ENCODE data around the gene ZFAND2A. TPM values are rescaled to one million over a fixed set of nuclear protein-coding genes. Genes with fewer than 3 reads are reported as not detected.
"Not testable (repeated sequence)": the region's sequence is repeated elsewhere in the genome, so short reads cannot be mapped to it uniquely, and the experiment has no call there.

ZFAND2A gene
- total RNA-seq, 1 donor from 2014 or later, result 5.6 TPM

- intact Hi-C loops (cut with DNase I), result no loop called here
- H3K9me3 ChIP-seq, result no peaks in the 10 kb centered on the region
- H3K27me3 ChIP-seq, result no peaks in the 10 kb centered on the region
- H3K4me3 ChIP-seq, result no peak overlapping the region
- DNase-seq (ENCODE audit: low spot score in 2 of 2), result no peak
- no peak for TF ChIP-seq CTCF (IDR thresholded peaks at IDR 0.05)
- H3K27ac ChIP-seq, result no peak overlapping the region
- H3K36me3 ChIP-seq, result peaks cover 5 to 11% of the 10 kb centered on the region in 2 donors
- peaks cover 0 to 6% of the 10 kb centered on the region in 2 donors for H3K4me1 ChIP-seq
Measured at GRCh38 chr7:1164436-1164835, 4.4 kb upstream of the ZFAND2A start.

GRCh38 chr7:1163121-1163520 is 3.1 kb upstream of the ZFAND2A start:
- peaks cover 5 to 11% of the 10 kb centered on the region in 2 donors for H3K36me3 ChIP-seq
- H3K27ac ChIP-seq, result no peak overlapping the region
- no peak for DNase-seq (ENCODE audit: low spot score in 2 of 2)
- no peak overlapping the region for H3K4me3 ChIP-seq
- no peak for TF ChIP-seq CTCF (IDR thresholded peaks at IDR 0.05)
- intact Hi-C loops (cut with DNase I), result no loop called here
- H3K4me1 ChIP-seq, result peaks cover 0 to 15% of the 10 kb centered on the region in 2 donors
- H3K27me3 ChIP-seq, result no peaks in the 10 kb centered on the region
- no peaks in the 10 kb centered on the region for H3K9me3 ChIP-seq

GRCh38 chr7:1160670-1161021 is 650 bp upstream of the ZFAND2A start:
- no peak for DNase-seq (ENCODE audit: low spot score in 2 of 2)
- Histone ChIP-seq H3K27me3 (no peaks in the 10 kb centered on the region), H3K9me3 (no peaks in the 10 kb centered on the region), H3K27ac (peak overlapping the region; percentile 87 to 96), H3K36me3 (peaks cover 14 to 26% of the 10 kb centered on the region in 2 donors), H3K4me1 (peaks cover 0 to 15% of the 10 kb centered on the region in 2 donors), H3K4me3 (peak overlapping the region; percentile 88 to 96)
- intact Hi-C loops (cut with DNase I), result loop anchor here (1.0 to 2.0 kb wide), 3 partner anchors 22 to 284 kb away; partner anchors contain the start of genes GET4 and GPR146
- no peak for TF ChIP-seq CTCF (IDR thresholded peaks at IDR 0.05)

- intact Hi-C loops (cut with DNase I); DNase-seq (ENCODE audit: low spot score in 2 of 2); H3K9me3 ChIP-seq; H3K27ac ChIP-seq; H3K27me3 ChIP-seq: not testable (repeated sequence)
- peaks cover 28 to 37% of the 10 kb centered on the region in 2 donors for H3K36me3 ChIP-seq
- peak overlapping the region; percentile 88 to 96 for H3K4me3 ChIP-seq
- H3K4me1 ChIP-seq, result peaks cover 0 to 15% of the 10 kb centered on the region in 2 donors
Measured at GRCh38 chr7:1159231-1159630, 765 bp downstream of the ZFAND2A start.

- Histone ChIP-seq H3K4me1 (peaks cover 0 to 15% of the 10 kb centered on the region in 2 donors), H3K36me3 (peaks cover 35 to 42% of the 10 kb centered on the region in 2 donors), H3K4me3 (peak overlapping the region; percentile 88 to 96), H3K9me3 (no peaks in the 10 kb centered on the region), H3K27ac (no peak overlapping the region), H3K27me3 (no peaks in the 10 kb centered on the region)
- TF ChIP-seq CTCF (IDR thresholded peaks at IDR 0.05), result no peak
- no peak for DNase-seq (ENCODE audit: low spot score in 2 of 2)
- intact Hi-C loops (cut with DNase I), result no loop called here
Measured at GRCh38 chr7:1158203-1159126, 1.5 kb downstream of the ZFAND2A start.

- Histone ChIP-seq H3K36me3 (peaks cover 46 to 53% of the 10 kb centered on the region in 2 donors), H3K4me3 (no peak overlapping the region), H3K9me3 (no peaks in the 10 kb centered on the region), H3K4me1 (peaks cover 0 to 15% of the 10 kb centered on the region in 2 donors), H3K27ac (no peak overlapping the region), H3K27me3 (no peaks in the 10 kb centered on the region)
- DNase-seq (ENCODE audit: low spot score in 2 of 2), result no peak
- intact Hi-C loops (cut with DNase I), result no loop called here
- TF ChIP-seq CTCF (IDR thresholded peaks at IDR 0.05), result no peak
Measured at GRCh38 chr7:1156782-1157535, 3.0 kb downstream of the ZFAND2A start.

- H3K27ac ChIP-seq; H3K27me3 ChIP-seq; H3K9me3 ChIP-seq; H3K4me3 ChIP-seq; DNase-seq (ENCODE audit: low spot score in 2 of 2); intact Hi-C loops (cut with DNase I): not testable (repeated sequence)
- Histone ChIP-seq H3K36me3 (peaks cover 54 to 61% of the 10 kb centered on the region in 2 donors), H3K4me1 (peaks cover 0 to 15% of the 10 kb centered on the region in 2 donors)
Measured at GRCh38 chr7:1155818-1156781, 3.9 kb downstream of the ZFAND2A start.

Data from ascending aorta (tissue), 2 donors.